CD4-positive, alpha-beta memory T cell (primary cell): ENCODE data around the gene SLC35E1. TPM values are rescaled to one million over a fixed set of nuclear protein-coding genes. Genes with fewer than 3 reads are reported as not detected.

Experiments used
- CTCF ChIA-PET: fragments of 350-600 bp; sonication (Branson Sonifier 250); formaldehyde crosslinking; loops from one replicate; lab custom pipeline; 2021; ENCODE audit warnings: inconsistent platforms; ENCODE audit not compliant: partially characterized antibody; lab: Charles Lee
- POLR2A ChIA-PET: fragments of 350-600 bp; sonication (Branson Sonifier 250); formaldehyde crosslinking; loops from one replicate; lab custom pipeline; 2021; ENCODE audit not compliant: partially characterized antibody; lab: Charles Lee
- DNase-seq, 5 donors: peaks; one replicate each; pipeline versions ENCODE4 v3.0.0 to v3.0.0-alpha.2; 2020 to 2022; ENCODE audit warnings: mixed read lengths in 1 of 5
- H3K27ac ChIP-seq: one replicate; pipeline ENCODE4 v1.7.0; 2013; ENCODE audit warnings: low read depth, low read length
- H3K27me3 ChIP-seq: 2 replicates; pipeline ENCODE4 v1.7.0; 2013; ENCODE audit warnings: mild to moderate bottlenecking, low read length, moderate library complexity; ENCODE audit not compliant: insufficient read depth
- H3K36me3 ChIP-seq: 2 replicates; pipeline ENCODE4 v1.7.0; 2013; ENCODE audit warnings: mild to moderate bottlenecking, low read length, moderate library complexity; ENCODE audit not compliant: insufficient read depth
- H3K4me1 ChIP-seq: 2 replicates; pipeline ENCODE4 v1.7.0; 2013; ENCODE audit warnings: mild to moderate bottlenecking, low read length, moderate library complexity; ENCODE audit not compliant: insufficient read depth
- H3K4me3 ChIP-seq, 2 donors: one replicate each; pipeline ENCODE4 v1.7.0; 2013; ENCODE audit warnings: low read length in 2 of 2, mild to moderate bottlenecking in 1 of 2
- H3K9me3 ChIP-seq, 2 donors: one replicate each; pipeline ENCODE4 v1.7.0; 2013; ENCODE audit warnings: low read length in 2 of 2, control low read depth in 1 of 2; ENCODE audit not compliant: control insufficient read depth in 1 of 2
- H3K27ac Mint-ChIP-seq, 7 donors: one replicate each; pipeline ENCODE4 v1.8.0; 2020 to 2021; ENCODE audit warnings: mixed read lengths in 7 of 7, mild to moderate bottlenecking in 6 of 7, inconsistent platforms in 3 of 7, moderate library complexity in 3 of 7
- H3K27me3 Mint-ChIP-seq, 2 donors: one replicate each; pipeline ENCODE4 v1.8.0; 2020 to 2021; ENCODE audit warnings: mixed read lengths in 2 of 2
- H3K36me3 Mint-ChIP-seq, 2 donors: one replicate each; pipeline ENCODE4 v1.8.0; 2020 to 2021; ENCODE audit warnings: mixed read lengths in 2 of 2, inconsistent platforms in 1 of 2, mild to moderate bottlenecking in 1 of 2
- H3K4me1 Mint-ChIP-seq, 4 donors: one replicate each; pipeline ENCODE4 v1.8.0; 2020 to 2021; ENCODE audit warnings: mixed read lengths in 4 of 4, mild to moderate bottlenecking in 1 of 4
- H3K4me3 Mint-ChIP-seq, 8 donors: one replicate each; pipeline ENCODE4 v1.8.0; 2020 to 2021; ENCODE audit warnings: mixed read lengths in 8 of 8, mild to moderate bottlenecking in 7 of 8, moderate library complexity in 6 of 8, inconsistent platforms in 3 of 8
- H3K9me3 Mint-ChIP-seq, 8 donors: one replicate each; pipeline ENCODE4 v1.8.0; 2020 to 2021; ENCODE audit warnings: mixed read lengths in 8 of 8, mild to moderate bottlenecking in 5 of 8, inconsistent platforms in 3 of 8, moderate library complexity in 1 of 8
- intact Hi-C: fragments of 100-400 bp; cut with micrococcal nuclease; formaldehyde crosslinking; loops from one replicate; pipeline ENCODE4 v1.15.1; 2023
- polyA plus RNA-seq, 2 donors: library from polyadenylated mRNA; unstranded; fragments of 300-500 nt; fragmentation: Illumina TruSeq; gene quantifications; one replicate each; pipeline ENCODE4 v1.2.3, GENCODE V29; 2021
- total RNA-seq, 2 experiments: library from RNA; stranded (reverse); gene quantifications; one replicate each; pipeline ENCODE4 v1.2.3, GENCODE V29; 2021

Gene SLC35E1
- total and polyA plus RNA-seq, 4 experiments from 2014 or later = 15.3 to 38.8 (median 35.3) TPM

DNA sequence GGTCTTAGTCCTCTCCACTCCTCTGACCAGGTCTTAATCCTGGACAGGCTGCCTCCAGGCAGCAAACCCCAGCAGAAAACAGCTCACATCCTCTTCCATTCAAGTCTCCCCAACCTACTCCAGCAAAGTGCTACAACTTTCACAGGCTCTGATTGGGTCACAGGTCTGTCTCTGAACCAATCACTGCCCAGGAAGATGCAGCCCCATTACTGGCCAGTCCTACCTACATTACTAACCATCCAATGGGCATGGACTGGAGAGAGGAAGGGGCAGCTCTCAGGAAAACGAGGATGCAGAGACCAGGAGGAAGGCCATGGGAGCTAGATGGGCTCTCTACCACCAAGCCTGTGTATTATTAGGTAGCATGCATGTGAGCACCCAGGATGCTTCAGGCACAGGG is 43.6 kb upstream of the SLC35E1 start:
- Histone ChIP-seq H3K27ac (no peak overlapping the region), H3K4me1 (peaks cover 78% of the 10 kb centered on the region), H3K4me3 (no peak overlapping the region), H3K36me3 (no peaks in the 10 kb centered on the region), H3K27me3 (no peaks in the 10 kb centered on the region), H3K9me3 (no peaks in the 10 kb centered on the region)
- ChIA-PET POLR2A (interaction anchor here (1.8 kb wide), 1 partner anchor 43 kb away, joined by 5 read pairs; the partner anchor contains the start of gene SLC35E1), CTCF (no interaction called here)
- DNase-seq = no peak
- peak overlapping the region in 1 of 8 donors; percentile 21 for H3K4me3 Mint-ChIP-seq
- no peaks in the 10 kb centered on the region for H3K9me3 Mint-ChIP-seq
- peak overlapping the region in 5 of 7 donors; percentile 8 to 77 (median 12) for H3K27ac Mint-ChIP-seq
- intact Hi-C loops = no loop called here
- H3K36me3 Mint-ChIP-seq = peaks cover 0 to 2% of the 10 kb centered on the region in 2 donors
- peaks cover 47 to 96% (median 74%) of the 10 kb centered on the region in 4 donors for H3K4me1 Mint-ChIP-seq
- no peaks in the 10 kb centered on the region for H3K27me3 Mint-ChIP-seq

DNA sequence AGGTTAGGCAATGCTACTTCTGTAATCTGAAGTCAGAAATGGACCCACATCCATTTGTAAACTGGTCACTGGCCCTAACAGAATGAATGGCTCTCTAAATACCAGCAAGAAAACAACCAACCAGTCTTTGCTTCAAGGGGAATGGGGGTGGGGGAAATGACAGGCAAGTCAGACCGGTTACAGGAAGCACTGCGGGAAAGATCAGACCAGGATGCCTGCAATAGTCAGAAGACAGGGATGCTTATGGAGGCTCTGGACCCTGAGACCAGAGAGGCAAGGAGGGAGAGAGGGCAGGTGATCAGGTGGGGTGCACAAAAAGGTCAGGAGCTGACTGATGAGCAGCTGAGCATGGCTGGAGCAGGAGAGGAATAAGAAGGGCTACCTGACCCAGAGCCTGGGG is 42.7 kb upstream of the SLC35E1 start:
- peaks cover 47 to 92% (median 72%) of the 10 kb centered on the region in 4 donors for H3K4me1 Mint-ChIP-seq
- POLR2A ChIA-PET = interaction anchor here (1.4 to 1.8 kb wide), 2 partner anchors 42 to 49 kb away, joined by 3 to 5 read pairs; partner anchors contain the start of gene SLC35E1

GRCh38 chr19:16613841-16614240 is 41.6 kb upstream of the SLC35E1 start:
- H3K9me3 ChIP-seq = no peaks in the 10 kb centered on the region
- ChIA-PET CTCF (interaction anchor here (0.7 kb wide), 1 partner anchor 36 kb away, joined by 3 read pairs; no protein-coding TSS in a partner anchor), POLR2A (no interaction called here)
- Mint-ChIP-seq H3K27me3 (no peaks in the 10 kb centered on the region), H3K9me3 (no peaks in the 10 kb centered on the region), H3K4me1 (peaks cover 41 to 81% (median 64%) of the 10 kb centered on the region in 4 donors), H3K36me3 (peaks cover 0 to 3% of the 10 kb centered on the region in 2 donors), H3K27ac (peak overlapping the region in 3 of 7 donors; percentile 7 to 46 (median 44)), H3K4me3 (peak overlapping the region in 2 of 8 donors; percentile 20 to 39)
- no peak for DNase-seq
- no peaks in the 10 kb centered on the region for H3K27me3 ChIP-seq
- no peak overlapping the region for H3K27ac ChIP-seq
- peaks cover 75% of the 10 kb centered on the region for H3K4me1 ChIP-seq
- intact Hi-C loops = no loop called here
- no peaks in the 10 kb centered on the region for H3K36me3 ChIP-seq
- no peak overlapping the region for H3K4me3 ChIP-seq

More for the DNA sequence above, 42.7 kb upstream of the SLC35E1 start:
- Histone ChIP-seq H3K4me3 (no peak overlapping the region), H3K27ac (no peak overlapping the region), H3K27me3 (no peaks in the 10 kb centered on the region), H3K36me3 (no peaks in the 10 kb centered on the region), H3K4me1 (peaks cover 80% of the 10 kb centered on the region), H3K9me3 (no peaks in the 10 kb centered on the region)
- H3K4me3 Mint-ChIP-seq = peak overlapping the region in 4 of 8 donors; percentile 1 to 59 (median 40)
- H3K9me3 Mint-ChIP-seq = no peaks in the 10 kb centered on the region
- CTCF ChIA-PET = interaction anchor here (0.6 kb wide), 1 partner anchor 157 kb away, joined by 3 read pairs; no protein-coding TSS in a partner anchor
- H3K27ac Mint-ChIP-seq = peak overlapping the region in 6 of 7 donors; percentile 51 to 86 (median 66)
- peaks cover 0 to 3% of the 10 kb centered on the region in 2 donors for H3K36me3 Mint-ChIP-seq
- DNase-seq = no peak
- no peaks in the 10 kb centered on the region for H3K27me3 Mint-ChIP-seq
- intact Hi-C loops = no loop called here

- peak overlapping the region in 1 of 8 donors; percentile 20 for H3K4me3 Mint-ChIP-seq
- H3K27ac Mint-ChIP-seq = peak overlapping the region in 4 of 7 donors; percentile 22 to 82 (median 57)
- no peak overlapping the region for H3K4me3 ChIP-seq
- H3K36me3 ChIP-seq = no peaks in the 10 kb centered on the region
- no peaks in the 10 kb centered on the region for H3K27me3 ChIP-seq
- no peaks in the 10 kb centered on the region for H3K27me3 Mint-ChIP-seq
- intact Hi-C loops = loop anchor here (1.0 kb wide), 1 partner anchor 84 kb away; no protein-coding TSS in a partner anchor
- POLR2A ChIA-PET = interaction anchor here (1.2 kb wide), 1 partner anchor 25 kb away, joined by 4 read pairs; no protein-coding TSS in a partner anchor
- peaks cover 2 to 3% of the 10 kb centered on the region in 2 donors for H3K36me3 Mint-ChIP-seq
- CTCF ChIA-PET = interaction anchor here (1.3 to 1.4 kb wide), 2 partner anchors 14 to 230 kb away, joined by 3 read pairs; no protein-coding TSS in a partner anchor
- no peak for DNase-seq
- H3K27ac ChIP-seq = no peak overlapping the region
- H3K9me3 ChIP-seq = no peaks in the 10 kb centered on the region
- H3K4me1 ChIP-seq = peaks cover 64% of the 10 kb centered on the region
- peaks cover 43 to 81% (median 63%) of the 10 kb centered on the region in 4 donors for H3K4me1 Mint-ChIP-seq
- no peaks in the 10 kb centered on the region for H3K9me3 Mint-ChIP-seq
Observed at GRCh38 chr19:16612636-16613035, 40.4 kb upstream of the SLC35E1 start.

GRCh38 chr19:16611121-16611520 is 38.9 kb upstream of the SLC35E1 start:
- H3K4me3 Mint-ChIP-seq = peak overlapping the region in 1 of 8 donors; percentile 33
- ChIA-PET CTCF (no interaction called here), POLR2A (no interaction called here)
- H3K4me1 Mint-ChIP-seq = peaks cover 34 to 70% (median 52%) of the 10 kb centered on the region in 4 donors
- peak overlapping the region in 4 of 7 donors; percentile 3 to 78 (median 58) for H3K27ac Mint-ChIP-seq
- Histone ChIP-seq H3K4me1 (peaks cover 49% of the 10 kb centered on the region), H3K36me3 (no peaks in the 10 kb centered on the region), H3K4me3 (no peak overlapping the region), H3K27ac (no peak overlapping the region), H3K9me3 (no peaks in the 10 kb centered on the region), H3K27me3 (no peaks in the 10 kb centered on the region)
- DNase-seq = no peak
- H3K36me3 Mint-ChIP-seq = peaks cover 2 to 3% of the 10 kb centered on the region in 2 donors
- intact Hi-C loops = no loop called here
- H3K9me3 Mint-ChIP-seq = no peaks in the 10 kb centered on the region
- no peaks in the 10 kb centered on the region for H3K27me3 Mint-ChIP-seq

GRCh38 chr19:16609511-16610200 is 37.4 kb upstream of the SLC35E1 start:
- peak overlapping the region in 3 of 7 donors; percentile 12 to 87 (median 55) for H3K27ac Mint-ChIP-seq
- no peaks in the 10 kb centered on the region for H3K27me3 Mint-ChIP-seq
- Histone ChIP-seq H3K9me3 (no peaks in the 10 kb centered on the region), H3K36me3 (no peaks in the 10 kb centered on the region), H3K27me3 (no peaks in the 10 kb centered on the region), H3K4me3 (no peak overlapping the region), H3K4me1 (peaks cover 41% of the 10 kb centered on the region), H3K27ac (no peak overlapping the region)
- H3K9me3 Mint-ChIP-seq = no peaks in the 10 kb centered on the region
- peaks cover 31 to 69% (median 50%) of the 10 kb centered on the region in 4 donors for H3K4me1 Mint-ChIP-seq
- intact Hi-C loops = no loop called here
- no peak for DNase-seq
- ChIA-PET POLR2A (no interaction called here), CTCF (interaction anchor here (0.7 kb wide), 3 partner anchors 40 to 1087 kb away, joined by 3 read pairs; no protein-coding TSS in a partner anchor)
- H3K36me3 Mint-ChIP-seq = peaks cover 3 to 9% of the 10 kb centered on the region in 2 donors
- no peak overlapping the region for H3K4me3 Mint-ChIP-seq

GRCh38 chr19:16608290-16608739 is 36.1 kb upstream of the SLC35E1 start:
- CTCF ChIA-PET = interaction anchor here (0.9 kb wide), 1 partner anchor 20 kb away, joined by 3 read pairs; no protein-coding TSS in a partner anchor

More at GRCh38 chr19:16608290-16608739, 36.1 kb upstream of the SLC35E1 start:
- Histone ChIP-seq H3K27ac (no peak overlapping the region), H3K9me3 (no peaks in the 10 kb centered on the region), H3K4me1 (peaks cover 33% of the 10 kb centered on the region), H3K4me3 (no peak overlapping the region), H3K36me3 (no peaks in the 10 kb centered on the region), H3K27me3 (no peaks in the 10 kb centered on the region)
- intact Hi-C loops = no loop called here
- H3K9me3 Mint-ChIP-seq = no peaks in the 10 kb centered on the region
- peaks cover 3 to 12% of the 10 kb centered on the region in 2 donors for H3K36me3 Mint-ChIP-seq
- no peak overlapping the region for H3K4me3 Mint-ChIP-seq
- H3K27me3 Mint-ChIP-seq = no peaks in the 10 kb centered on the region
- POLR2A ChIA-PET = no interaction called here
- H3K4me1 Mint-ChIP-seq = peaks cover 28 to 69% (median 46%) of the 10 kb centered on the region in 4 donors
- peak overlapping the region in 4 of 7 donors; percentile 25 to 70 (median 46) for H3K27ac Mint-ChIP-seq
- no peak for DNase-seq
